Measurements from ENCODE around the gene PTPRN2. TPM values are rescaled to one million over a fixed set of nuclear protein-coding genes. Genes with fewer than 3 reads are reported as not detected.

PTPRN2 gene
- total and polyA plus RNA-seq, 2 experiments from 2014 or later, result 0.28 TPM; not detected in 1

DNA sequence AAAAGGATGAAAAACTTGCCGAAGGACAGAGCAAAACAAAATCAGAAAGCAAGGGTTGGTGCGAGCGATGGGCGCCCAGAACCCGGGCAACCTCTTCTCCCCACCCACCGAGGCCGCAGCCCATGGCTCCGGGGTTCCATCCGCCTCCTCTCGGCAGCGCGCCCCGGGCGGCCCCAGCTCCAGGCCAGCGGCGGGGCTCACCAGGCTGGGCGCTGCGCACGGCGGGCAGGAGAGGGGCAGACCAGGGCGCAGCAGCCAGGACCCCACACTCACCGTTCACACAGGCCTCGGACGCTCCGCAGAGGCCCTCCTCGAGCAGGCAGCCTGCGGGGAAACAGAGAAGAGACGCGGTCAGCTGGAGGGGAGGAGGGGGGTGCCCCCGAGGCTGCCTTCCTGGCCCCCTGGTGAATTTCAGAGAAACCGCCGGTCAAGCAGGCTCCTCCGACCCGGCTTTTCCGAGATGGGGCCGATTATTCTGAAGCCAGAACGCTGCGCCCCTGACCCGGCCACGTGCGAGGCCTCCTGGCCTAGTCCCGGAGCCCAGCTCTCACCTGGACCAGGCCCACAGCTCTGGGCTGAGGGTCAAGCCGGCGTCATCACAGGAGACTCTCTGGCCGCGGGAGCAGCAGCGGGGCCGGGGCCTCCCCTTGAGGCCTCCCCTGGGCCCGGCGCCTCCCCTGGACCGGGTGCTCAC lies 98.0 kb downstream of the PTPRN2 start:
- Histone ChIP-seq H3K9me3 (ENCODE audit: low read depth) (no peaks in the 10 kb centered on the region), H3K27ac (no peak overlapping the region), H3K27me3 (peaks cover 6% of the 10 kb centered on the region), H3K4me1 (ENCODE audit: low read depth) (no peaks in the 10 kb centered on the region), H3K36me3 (no peaks in the 10 kb centered on the region), H3K4me3 (no peak overlapping the region)
- TF ChIP-seq, protein P1, sequence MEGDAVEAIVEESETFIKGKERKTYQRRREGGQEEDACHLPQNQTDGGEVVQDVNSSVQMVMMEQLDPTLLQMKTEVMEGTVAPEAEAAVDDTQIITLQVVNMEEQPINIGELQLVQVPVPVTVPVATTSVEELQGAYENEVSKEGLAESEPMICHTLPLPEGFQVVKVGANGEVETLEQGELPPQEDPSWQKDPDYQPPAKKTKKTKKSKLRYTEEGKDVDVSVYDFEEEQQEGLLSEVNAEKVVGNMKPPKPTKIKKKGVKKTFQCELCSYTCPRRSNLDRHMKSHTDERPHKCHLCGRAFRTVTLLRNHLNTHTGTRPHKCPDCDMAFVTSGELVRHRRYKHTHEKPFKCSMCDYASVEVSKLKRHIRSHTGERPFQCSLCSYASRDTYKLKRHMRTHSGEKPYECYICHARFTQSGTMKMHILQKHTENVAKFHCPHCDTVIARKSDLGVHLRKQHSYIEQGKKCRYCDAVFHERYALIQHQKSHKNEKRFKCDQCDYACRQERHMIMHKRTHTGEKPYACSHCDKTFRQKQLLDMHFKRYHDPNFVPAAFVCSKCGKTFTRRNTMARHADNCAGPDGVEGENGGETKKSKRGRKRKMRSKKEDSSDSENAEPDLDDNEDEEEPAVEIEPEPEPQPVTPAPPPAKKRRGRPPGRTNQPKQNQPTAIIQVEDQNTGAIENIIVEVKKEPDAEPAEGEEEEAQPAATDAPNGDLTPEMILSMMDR (IDR thresholded peaks at IDR 0.05; ENCODE audit: low read depth, low read length), result no peak
- DNase-seq (ENCODE audit: low read depth in 1 of 2, low spot score in 1 of 2), result no peak

DNA sequence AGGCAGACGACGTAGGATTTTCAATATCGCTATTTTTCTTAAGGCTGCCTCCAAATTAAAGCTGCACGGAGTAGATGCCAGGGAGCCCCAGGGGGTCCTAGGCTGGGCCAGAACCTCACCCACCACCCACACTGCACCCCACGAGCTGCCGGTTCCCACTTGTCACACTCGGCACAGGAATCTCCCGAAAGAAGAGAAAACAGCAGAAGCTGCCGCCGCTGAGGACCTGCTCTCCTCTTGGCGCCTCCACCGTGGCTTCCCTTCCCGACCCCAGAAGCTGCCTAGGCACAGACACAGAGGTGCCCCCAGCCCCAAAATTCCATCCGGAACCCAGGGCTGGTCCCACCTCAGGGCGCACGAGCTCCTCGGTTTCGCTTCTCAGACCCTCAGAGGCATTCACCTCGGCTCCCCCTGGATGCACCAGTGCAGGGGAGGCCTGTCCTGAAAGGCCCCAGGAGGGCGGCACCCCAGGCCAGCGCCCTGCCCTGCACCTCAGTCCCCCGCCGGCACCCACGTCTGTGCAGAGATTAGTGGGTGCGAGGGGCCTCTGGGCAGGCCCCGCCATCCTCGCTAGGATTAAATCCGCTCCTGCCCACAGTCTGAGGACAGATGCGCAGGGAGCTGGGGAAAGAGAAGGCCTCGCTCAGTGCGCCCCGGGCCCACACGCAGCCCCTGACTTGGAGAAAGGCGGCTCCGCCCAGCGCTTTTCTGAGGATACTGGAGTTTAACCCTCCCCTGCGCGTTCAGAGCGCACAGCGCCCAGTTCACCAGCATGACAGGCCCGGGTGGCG lies 99.2 kb downstream of the PTPRN2 start:
- Histone ChIP-seq H3K27me3 (no peaks in the 10 kb centered on the region), H3K27ac (no peak overlapping the region), H3K36me3 (no peaks in the 10 kb centered on the region), H3K9me3 (ENCODE audit: low read depth) (no peaks in the 10 kb centered on the region), H3K4me1 (ENCODE audit: low read depth) (no peaks in the 10 kb centered on the region), H3K4me3 (no peak overlapping the region)
- TF ChIP-seq, protein P1 (IDR thresholded peaks at IDR 0.05; ENCODE audit: low read depth, low read length), result no peak
- DNase-seq (ENCODE audit: low read depth in 1 of 2, low spot score in 1 of 2), result no peak

DNA sequence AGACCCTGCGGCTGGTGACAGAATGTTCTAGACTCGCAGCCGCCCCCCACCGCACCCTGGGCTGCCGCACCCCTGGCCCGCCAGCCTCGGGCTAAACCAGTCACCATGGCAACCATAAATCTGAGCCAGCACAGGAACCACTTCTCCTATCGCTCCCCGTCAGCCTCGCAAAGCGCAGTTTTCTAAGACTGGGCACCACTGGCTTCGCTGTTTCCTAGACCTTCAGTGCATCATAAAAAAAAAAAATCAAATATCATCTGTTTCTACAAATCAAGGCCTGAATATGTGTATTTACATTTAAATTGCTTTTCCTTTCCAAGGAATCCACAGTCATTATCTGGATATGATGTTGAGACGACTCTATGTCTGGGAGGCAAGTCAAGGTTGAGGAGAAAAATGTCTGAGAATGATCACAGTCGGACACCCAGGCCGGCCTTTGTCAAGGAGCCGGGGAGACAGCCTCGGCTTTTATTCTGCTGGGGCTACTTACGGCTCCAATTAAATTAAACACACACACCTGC lies 99.9 kb downstream of the PTPRN2 start:
- H3K9me3 ChIP-seq (ENCODE audit: low read depth), result no peaks in the 10 kb centered on the region
- TF ChIP-seq, protein P1 (IDR thresholded peaks at IDR 0.05; ENCODE audit: low read depth, low read length), result no peak
- H3K27ac ChIP-seq, result no peak overlapping the region
- H3K4me3 ChIP-seq, result no peak overlapping the region
- H3K27me3 ChIP-seq, result no peaks in the 10 kb centered on the region
- no peak for DNase-seq (ENCODE audit: low read depth in 1 of 2, low spot score in 1 of 2)
- no peaks in the 10 kb centered on the region for H3K4me1 ChIP-seq (ENCODE audit: low read depth)
- H3K36me3 ChIP-seq, result no peaks in the 10 kb centered on the region

DNA sequence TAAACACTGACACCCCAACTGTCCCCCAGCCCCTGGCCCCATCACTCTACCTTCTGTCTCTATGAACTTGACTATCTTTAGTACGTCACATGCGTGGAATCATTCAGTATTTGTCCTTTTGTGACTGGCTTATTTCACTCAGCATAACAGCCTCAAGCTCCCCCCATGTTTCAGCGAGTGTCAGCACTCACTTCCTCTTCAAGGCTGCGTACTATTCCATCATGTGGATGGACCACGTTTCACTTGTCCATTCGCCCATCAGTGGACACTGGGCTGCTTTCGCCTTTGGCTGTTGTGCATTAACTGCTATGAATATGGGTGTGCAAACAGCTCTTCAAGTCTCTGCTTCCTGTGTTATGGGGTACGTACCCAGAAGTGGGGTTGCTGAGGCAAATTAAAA lies 100.7 kb downstream of the PTPRN2 start:
- no peak for DNase-seq (ENCODE audit: low read depth in 1 of 2, low spot score in 1 of 2)
- no peaks in the 10 kb centered on the region for H3K36me3 ChIP-seq
- H3K4me1 ChIP-seq (ENCODE audit: low read depth), result no peaks in the 10 kb centered on the region
- no peak overlapping the region for H3K27ac ChIP-seq
- H3K4me3 ChIP-seq, result no peak overlapping the region
- TF ChIP-seq, protein P1 (IDR thresholded peaks at IDR 0.05; ENCODE audit: low read depth, low read length), result no peak
- no peaks in the 10 kb centered on the region for H3K9me3 ChIP-seq (ENCODE audit: low read depth)
- H3K27me3 ChIP-seq, result no peaks in the 10 kb centered on the region

DNA sequence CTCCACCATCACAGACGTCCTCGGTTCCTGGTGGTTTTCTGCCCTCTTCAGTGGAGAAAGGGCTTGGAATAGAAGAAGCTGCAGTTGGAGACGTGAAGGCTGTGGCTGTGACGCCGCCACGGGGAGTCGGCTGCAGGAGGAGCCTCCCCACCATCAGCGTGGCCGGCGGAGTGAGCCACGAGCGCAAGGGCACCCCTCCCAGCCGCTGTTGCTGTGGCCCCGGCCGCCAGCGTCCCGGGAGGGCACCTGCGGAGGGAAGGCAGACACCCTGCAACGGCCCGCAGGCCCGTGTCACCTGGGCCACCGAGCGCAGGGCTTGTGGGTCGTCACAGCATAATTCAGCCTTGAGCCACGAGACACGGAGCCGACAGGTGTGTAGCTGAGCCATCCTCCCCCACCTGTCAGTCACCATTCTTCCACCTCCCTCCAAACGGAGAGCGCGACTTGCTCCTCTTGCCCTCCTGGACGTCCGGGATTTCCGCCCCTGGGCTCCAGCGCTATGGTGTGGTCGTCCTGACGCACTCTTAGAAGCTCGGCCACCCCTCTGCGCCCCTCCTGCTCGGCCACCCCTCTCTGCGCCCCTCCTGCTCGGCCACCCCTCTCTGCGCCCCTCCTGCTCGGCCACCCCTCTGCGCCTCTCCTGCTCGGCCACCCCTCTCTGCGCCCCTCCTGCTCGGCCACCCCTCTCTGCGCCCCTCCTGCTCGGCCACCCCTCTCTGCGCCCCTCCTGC lies 102.7 kb downstream of the PTPRN2 start:
- no peaks in the 10 kb centered on the region for H3K9me3 ChIP-seq (ENCODE audit: low read depth)
- no peak overlapping the region for H3K27ac ChIP-seq
- DNase-seq (ENCODE audit: low read depth in 1 of 2, low spot score in 1 of 2), result no peak
- no peak overlapping the region for H3K4me3 ChIP-seq
- H3K4me1 ChIP-seq (ENCODE audit: low read depth), result no peaks in the 10 kb centered on the region
- TF ChIP-seq, protein P1 (IDR thresholded peaks at IDR 0.05; ENCODE audit: low read depth, low read length), result no peak
- no peaks in the 10 kb centered on the region for H3K36me3 ChIP-seq
- H3K27me3 ChIP-seq, result no peaks in the 10 kb centered on the region

Data from cardiac muscle cell (in vitro differentiated cells and primary cell).